Nephron progenitor cell (in vitro differentiated cells): ENCODE results near the gene MAGED4.
"Not testable (repeated sequence)": the region's sequence is repeated elsewhere in the genome, so short reads cannot be mapped to it uniquely, and the experiment has no call there.

Source experiments
- DNase-seq: peaks from one replicate; pipeline ENCODE4 v3.0.0; 2021
- H3K27ac Mint-ChIP-seq: 2 replicates; pipeline ENCODE4 v1.8.0; 2021; ENCODE audit warnings: mild to moderate bottlenecking, moderate library complexity, mixed read lengths
- H3K27me3 Mint-ChIP-seq: 2 replicates; pipeline ENCODE4 v1.8.0; 2021; ENCODE audit warnings: mild to moderate bottlenecking, low read depth, mixed read lengths; ENCODE audit not compliant: poor library complexity
- H3K36me3 Mint-ChIP-seq: 2 replicates; pipeline ENCODE4 v1.8.0; 2021; ENCODE audit warnings: low read depth, mixed read lengths
- H3K4me1 Mint-ChIP-seq: 2 replicates; pipeline ENCODE4 v1.8.0; 2021; ENCODE audit warnings: mixed read lengths
- H3K4me3 Mint-ChIP-seq: 2 replicates; pipeline ENCODE4 v1.8.0; 2021; ENCODE audit warnings: mild to moderate bottlenecking, moderate library complexity, mixed read lengths
- H3K9me3 Mint-ChIP-seq: 2 replicates; pipeline ENCODE4 v1.8.0; 2021; ENCODE audit warnings: mild to moderate bottlenecking, moderate library complexity, mixed read lengths
- CTCF ChIP-seq: fragments of 200-600 bp; sonication (generic); IDR thresholded peaks from 2 replicates; pipeline ENCODE4 v1.5.0; 2021; ENCODE audit warnings: antibody characterized with exemption

MAGED4 gene, protein sequence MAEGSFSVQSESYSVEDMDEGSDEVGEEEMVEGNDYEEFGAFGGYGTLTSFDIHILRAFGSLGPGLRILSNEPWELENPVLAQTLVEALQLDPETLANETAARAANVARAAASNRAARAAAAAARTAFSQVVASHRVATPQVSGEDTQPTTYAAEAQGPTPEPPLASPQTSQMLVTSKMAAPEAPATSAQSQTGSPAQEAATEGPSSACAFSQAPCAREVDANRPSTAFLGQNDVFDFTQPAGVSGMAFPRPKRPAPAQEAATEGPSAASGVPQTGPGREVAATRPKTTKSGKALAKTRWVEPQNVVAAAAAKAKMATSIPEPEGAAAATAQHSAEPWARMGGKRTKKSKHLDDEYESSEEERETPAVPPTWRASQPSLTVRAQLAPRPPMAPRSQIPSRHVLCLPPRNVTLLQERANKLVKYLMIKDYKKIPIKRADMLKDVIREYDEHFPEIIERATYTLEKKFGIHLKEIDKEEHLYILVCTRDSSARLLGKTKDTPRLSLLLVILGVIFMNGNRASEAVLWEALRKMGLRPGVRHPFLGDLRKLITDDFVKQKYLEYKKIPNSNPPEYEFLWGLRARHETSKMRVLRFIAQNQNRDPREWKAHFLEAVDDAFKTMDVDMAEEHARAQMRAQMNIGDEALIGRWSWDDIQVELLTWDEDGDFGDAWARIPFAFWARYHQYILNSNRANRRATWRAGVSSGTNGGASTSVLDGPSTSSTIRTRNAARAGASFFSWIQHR

DNA sequence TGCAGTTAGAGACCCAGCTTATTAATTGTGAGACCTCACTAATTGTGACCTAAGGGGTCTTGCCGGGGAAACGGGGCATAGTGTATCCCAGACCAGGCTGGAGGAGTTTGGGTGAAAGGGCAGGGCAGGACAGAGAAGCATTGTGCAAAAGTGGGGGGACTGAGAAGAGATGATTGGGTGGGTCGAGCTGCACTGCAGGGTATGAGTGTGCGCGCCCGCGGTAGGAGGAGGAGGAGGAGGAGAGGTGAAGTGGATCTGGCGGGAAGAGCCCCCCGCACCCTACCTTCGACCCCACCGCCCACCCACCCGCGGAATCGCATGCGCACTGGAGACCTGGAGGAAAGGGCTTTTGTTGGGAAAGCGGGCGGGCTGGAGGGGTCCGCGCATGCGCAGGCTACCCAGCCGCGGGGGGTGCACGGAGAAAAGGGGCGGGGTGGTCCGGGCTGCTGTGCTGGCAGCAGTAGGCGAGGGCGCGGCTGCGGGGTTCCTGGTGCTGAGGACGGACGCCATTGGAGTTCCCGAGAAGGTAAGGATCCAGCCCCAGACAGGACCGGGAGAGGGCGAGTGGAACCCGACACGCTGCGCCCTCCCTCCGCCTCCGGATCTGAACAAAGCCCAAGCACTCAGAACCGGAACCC is at the start of gene MAGED4:
Gene MAGED4 (plus strand): TSS at position 449 of the 638 bp plus-strand sequence. CDS start 1,035 bp downstream, outside the sequence.
- H3K4me1 Mint-ChIP-seq, DNase-seq, H3K27ac Mint-ChIP-seq, H3K9me3 Mint-ChIP-seq, H3K36me3 Mint-ChIP-seq, H3K4me3 Mint-ChIP-seq, H3K27me3 Mint-ChIP-seq: not testable (repeated sequence)

DNA sequence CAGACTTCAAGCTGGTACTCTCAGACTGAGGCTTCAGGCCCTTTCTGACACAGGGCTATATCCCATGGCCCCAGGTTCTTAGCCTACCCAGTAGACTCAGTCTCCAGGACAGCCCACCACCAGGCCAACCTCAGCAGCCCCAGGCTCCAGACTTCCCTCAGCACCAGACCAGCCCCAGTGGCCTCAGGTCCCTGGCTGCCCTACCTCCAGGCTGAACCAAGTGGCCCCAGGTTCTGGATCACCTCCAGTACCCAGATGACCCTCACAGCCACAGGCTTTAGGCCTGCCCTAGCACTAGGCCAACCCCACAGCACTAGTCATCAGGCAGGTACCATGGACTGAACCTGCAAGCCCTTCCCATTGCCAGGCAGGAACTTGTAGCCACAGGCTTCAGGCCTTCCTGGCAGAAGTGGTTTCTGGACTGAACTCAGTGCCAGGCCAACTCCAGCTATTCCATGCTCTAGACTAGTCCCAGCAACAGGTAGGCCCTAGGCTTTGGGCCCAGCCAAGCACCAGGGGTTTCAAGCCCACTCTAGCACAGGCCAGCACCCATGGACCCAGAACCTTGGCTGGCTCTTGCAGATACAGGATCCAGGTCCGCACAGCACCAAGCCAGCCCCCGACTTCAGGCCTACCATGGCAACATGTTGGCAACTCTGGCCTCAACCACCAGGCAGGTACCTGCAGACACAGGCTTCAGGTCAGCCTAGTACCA is 45.7 kb upstream of the MAGED4 start:
- H3K27ac Mint-ChIP-seq: no peak overlapping the region
- no peaks in the 10 kb centered on the region for H3K4me1 Mint-ChIP-seq
- peaks cover 7% of the 10 kb centered on the region for H3K27me3 Mint-ChIP-seq
- H3K36me3 Mint-ChIP-seq: no peaks in the 10 kb centered on the region
- no peak overlapping the region for H3K4me3 Mint-ChIP-seq
- TF ChIP-seq CTCF: no peak
- DNase-seq: no peak
- H3K9me3 Mint-ChIP-seq: peaks cover 13% of the 10 kb centered on the region

DNA sequence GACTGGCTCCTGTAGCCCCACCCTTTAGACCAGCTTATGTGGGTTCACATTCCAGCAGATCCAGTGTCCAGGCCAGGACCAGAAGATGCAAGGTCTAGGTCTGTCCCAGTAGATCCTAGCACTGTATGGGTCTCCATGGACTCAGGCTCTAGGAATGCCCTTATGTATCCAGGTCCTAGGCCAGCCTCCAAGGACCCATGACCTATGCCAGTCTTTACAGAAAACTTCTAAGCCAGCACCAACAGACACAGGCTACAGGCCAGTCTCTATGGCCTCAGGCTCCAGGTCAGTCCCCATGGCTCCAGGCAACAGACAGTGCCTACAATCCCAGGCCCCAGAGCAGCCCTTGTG is 45.2 kb upstream of the MAGED4 start:
- DNase-seq: no peak
- TF ChIP-seq CTCF: no peak
- no peaks in the 10 kb centered on the region for H3K4me1 Mint-ChIP-seq
- H3K36me3 Mint-ChIP-seq: no peaks in the 10 kb centered on the region
- no peak overlapping the region for H3K4me3 Mint-ChIP-seq
- H3K9me3 Mint-ChIP-seq: peaks cover 14% of the 10 kb centered on the region
- no peak overlapping the region for H3K27ac Mint-ChIP-seq
- peaks cover 7% of the 10 kb centered on the region for H3K27me3 Mint-ChIP-seq

GRCh38 chrX:52140020-52140419 is 44.7 kb upstream of the MAGED4 start:
- H3K4me1 Mint-ChIP-seq: no peaks in the 10 kb centered on the region
- no peak for DNase-seq
- H3K9me3 Mint-ChIP-seq: peaks cover 16% of the 10 kb centered on the region
- H3K27me3 Mint-ChIP-seq: peaks cover 7% of the 10 kb centered on the region
- H3K27ac Mint-ChIP-seq: no peak overlapping the region
- no peak overlapping the region for H3K4me3 Mint-ChIP-seq
- no peaks in the 10 kb centered on the region for H3K36me3 Mint-ChIP-seq
- TF ChIP-seq CTCF: no peak

DNA sequence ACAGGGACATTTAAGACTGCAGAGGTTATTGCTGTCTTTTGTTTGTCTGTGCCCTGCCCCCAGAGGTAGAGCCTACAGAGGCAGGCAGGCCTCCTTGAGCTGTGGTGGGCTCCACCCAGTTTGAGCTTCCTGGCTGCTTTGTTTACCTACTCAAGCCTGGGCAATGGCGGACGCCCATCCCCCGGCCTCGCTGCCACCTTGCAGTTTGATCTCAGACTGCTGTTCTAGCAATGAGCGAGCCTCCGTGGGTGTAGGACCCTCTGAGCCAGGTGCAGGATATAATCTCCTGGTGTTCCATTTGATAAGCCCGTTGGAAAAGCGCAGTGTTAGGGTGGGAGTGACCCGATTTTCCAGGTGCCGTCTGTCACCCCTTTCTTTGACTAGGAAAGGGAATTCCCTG is 34.0 kb upstream of the MAGED4 start:
- not testable (repeated sequence) for H3K36me3 Mint-ChIP-seq, H3K4me1 Mint-ChIP-seq, H3K27me3 Mint-ChIP-seq, H3K27ac Mint-ChIP-seq, DNase-seq, H3K4me3 Mint-ChIP-seq
- H3K9me3 Mint-ChIP-seq: peaks cover 60% of the 10 kb centered on the region

GRCh38 chrX:52160140-52160539 is 24.5 kb upstream of the MAGED4 start:
- not testable (repeated sequence) for H3K4me3 Mint-ChIP-seq, H3K27me3 Mint-ChIP-seq, DNase-seq, H3K4me1 Mint-ChIP-seq, H3K36me3 Mint-ChIP-seq, H3K27ac Mint-ChIP-seq
- H3K9me3 Mint-ChIP-seq: peaks cover 71% of the 10 kb centered on the region

- no peaks in the 10 kb centered on the region for H3K36me3 Mint-ChIP-seq
- no peak overlapping the region for H3K4me3 Mint-ChIP-seq
- H3K9me3 Mint-ChIP-seq: peaks cover 48% of the 10 kb centered on the region
- no peak for DNase-seq
- no peaks in the 10 kb centered on the region for H3K4me1 Mint-ChIP-seq
- no peak overlapping the region for H3K27ac Mint-ChIP-seq
- H3K27me3 Mint-ChIP-seq: peaks cover 3% of the 10 kb centered on the region
- TF ChIP-seq CTCF: no peak
Observed at GRCh38 chrX:52166840-52167239, 17.8 kb upstream of the MAGED4 start.

DNA sequence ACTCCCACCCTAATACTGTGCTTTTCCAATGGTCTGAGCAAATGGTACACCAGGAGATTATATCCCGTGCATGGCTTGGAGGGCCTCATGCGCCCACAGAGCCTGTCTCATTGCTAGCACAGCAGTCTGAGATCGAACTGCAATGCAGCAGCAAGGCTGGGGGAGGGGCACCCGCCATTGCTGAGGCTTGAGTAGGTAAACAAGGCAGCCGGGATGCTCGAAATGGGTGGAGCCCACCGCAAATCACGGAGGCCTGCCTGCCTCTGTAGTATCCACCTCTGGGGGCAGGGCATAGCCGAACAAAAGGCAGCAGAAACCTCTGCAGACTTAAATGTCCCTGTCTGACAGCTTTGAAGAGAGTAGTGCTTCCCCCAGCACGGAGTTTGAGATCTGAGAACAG is 13.6 kb upstream of the MAGED4 start:
- DNase-seq, H3K36me3 Mint-ChIP-seq, H3K27ac Mint-ChIP-seq, H3K4me1 Mint-ChIP-seq, H3K4me3 Mint-ChIP-seq, H3K27me3 Mint-ChIP-seq: not testable (repeated sequence)
- peaks cover 66% of the 10 kb centered on the region for H3K9me3 Mint-ChIP-seq

DNA sequence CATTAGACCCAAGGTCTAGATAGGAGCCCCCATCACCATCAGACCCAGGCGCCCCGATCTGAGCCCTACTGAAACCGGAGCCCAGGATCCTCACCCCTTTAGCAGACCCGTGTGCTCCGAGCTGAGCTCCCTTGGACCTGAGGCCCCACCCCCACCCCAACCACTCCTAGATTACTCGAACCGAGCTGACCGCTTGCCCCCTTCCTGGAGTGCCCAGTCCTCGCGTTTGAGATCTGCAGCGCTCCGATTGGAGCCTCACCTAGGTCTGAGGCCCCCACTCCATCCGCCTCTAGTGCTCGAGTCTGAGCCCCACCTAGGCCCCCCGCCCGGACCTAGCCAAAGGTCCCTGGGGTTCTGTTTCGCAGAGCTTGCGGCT is 378 bp downstream of the MAGED4 start:
- not testable (repeated sequence) for H3K36me3 Mint-ChIP-seq, H3K4me1 Mint-ChIP-seq, H3K9me3 Mint-ChIP-seq, DNase-seq, H3K27me3 Mint-ChIP-seq, H3K27ac Mint-ChIP-seq, H3K4me3 Mint-ChIP-seq

- not testable (repeated sequence) for H3K4me3 Mint-ChIP-seq, H3K4me1 Mint-ChIP-seq, H3K36me3 Mint-ChIP-seq, H3K27me3 Mint-ChIP-seq, DNase-seq, H3K27ac Mint-ChIP-seq
- H3K9me3 Mint-ChIP-seq: peaks cover 14% of the 10 kb centered on the region
Observed at GRCh38 chrX:52211405-52211804, 26.7 kb downstream of the MAGED4 start.
